ENCODE data around the gene GPR107. TPM values are rescaled to one million over a fixed set of nuclear protein-coding genes. Genes with fewer than 3 reads are reported as not detected.

GPR107 gene
- total and polyA plus RNA-seq, 2 experiments from 2014 or later: 12.3 to 23.9 TPM

GRCh38 chr9:130183133-130183762 lies 129.5 kb downstream of the GPR107 start:
- no peaks in the 10 kb centered on the region for H3K27me3 ChIP-seq
- peaks cover 51% of the 10 kb centered on the region for H3K4me1 ChIP-seq (ENCODE audit: low read depth)
- TF ChIP-seq CTCF (IDR thresholded peaks at IDR 0.05; ENCODE audit: low read depth, low read length): no peak
- DNase-seq (ENCODE audit: low read depth in 1 of 2, low spot score in 1 of 2): peak; percentile 76 to 81
- no peaks in the 10 kb centered on the region for H3K36me3 ChIP-seq
- peak overlapping the region; percentile 99 for H3K27ac ChIP-seq
- H3K4me3 ChIP-seq: no peak overlapping the region
- no peaks in the 10 kb centered on the region for H3K9me3 ChIP-seq (ENCODE audit: low read depth)

GRCh38 chr9:130185017-130185416 lies 131.3 kb downstream of the GPR107 start:
- Histone ChIP-seq H3K9me3 (ENCODE audit: low read depth) (no peaks in the 10 kb centered on the region), H3K4me3 (no peak overlapping the region), H3K27ac (peak overlapping the region; percentile 99), H3K27me3 (no peaks in the 10 kb centered on the region), H3K4me1 (ENCODE audit: low read depth) (peaks cover 51% of the 10 kb centered on the region), H3K36me3 (no peaks in the 10 kb centered on the region)
- TF ChIP-seq CTCF (IDR thresholded peaks at IDR 0.05; ENCODE audit: low read depth, low read length): no peak
- DNase-seq (ENCODE audit: low read depth in 1 of 2, low spot score in 1 of 2): no peak

GRCh38 chr9:130185490-130186031 lies 131.9 kb downstream of the GPR107 start:
- H3K4me3 ChIP-seq: no peak overlapping the region
- H3K27me3 ChIP-seq: no peaks in the 10 kb centered on the region
- peak; percentile 47 to 76 for DNase-seq (ENCODE audit: low read depth in 1 of 2, low spot score in 1 of 2)
- no peak for TF ChIP-seq CTCF (IDR thresholded peaks at IDR 0.05; ENCODE audit: low read depth, low read length)
- H3K4me1 ChIP-seq (ENCODE audit: low read depth): peaks cover 51% of the 10 kb centered on the region
- peak overlapping the region; percentile 99 for H3K27ac ChIP-seq
- no peaks in the 10 kb centered on the region for H3K36me3 ChIP-seq
- H3K9me3 ChIP-seq (ENCODE audit: low read depth): no peaks in the 10 kb centered on the region

GRCh38 chr9:130186051-130186450 lies 132.3 kb downstream of the GPR107 start:
- no peak for TF ChIP-seq CTCF (IDR thresholded peaks at IDR 0.05; ENCODE audit: low read depth, low read length)
- Histone ChIP-seq H3K9me3 (ENCODE audit: low read depth) (no peaks in the 10 kb centered on the region), H3K36me3 (no peaks in the 10 kb centered on the region), H3K4me3 (no peak overlapping the region), H3K4me1 (ENCODE audit: low read depth) (peaks cover 51% of the 10 kb centered on the region), H3K27ac (peak overlapping the region; percentile 99), H3K27me3 (no peaks in the 10 kb centered on the region)
- no peak for DNase-seq (ENCODE audit: low read depth in 1 of 2, low spot score in 1 of 2)

GRCh38 chr9:130186839-130187522 lies 133.3 kb downstream of the GPR107 start:
- H3K4me1 ChIP-seq (ENCODE audit: low read depth): peaks cover 52% of the 10 kb centered on the region
- DNase-seq (ENCODE audit: low read depth in 1 of 2, low spot score in 1 of 2): peak; percentile 48

More at GRCh38 chr9:130186839-130187522, 133.3 kb downstream of the GPR107 start:
- Histone ChIP-seq H3K9me3 (ENCODE audit: low read depth) (no peaks in the 10 kb centered on the region), H3K4me3 (no peak overlapping the region), H3K36me3 (no peaks in the 10 kb centered on the region), H3K27me3 (no peaks in the 10 kb centered on the region), H3K27ac (peak overlapping the region; percentile 99)
- TF ChIP-seq CTCF (IDR thresholded peaks at IDR 0.05; ENCODE audit: low read depth, low read length): no peak
